ENCODE data around the gene GATA2.

DNA sequence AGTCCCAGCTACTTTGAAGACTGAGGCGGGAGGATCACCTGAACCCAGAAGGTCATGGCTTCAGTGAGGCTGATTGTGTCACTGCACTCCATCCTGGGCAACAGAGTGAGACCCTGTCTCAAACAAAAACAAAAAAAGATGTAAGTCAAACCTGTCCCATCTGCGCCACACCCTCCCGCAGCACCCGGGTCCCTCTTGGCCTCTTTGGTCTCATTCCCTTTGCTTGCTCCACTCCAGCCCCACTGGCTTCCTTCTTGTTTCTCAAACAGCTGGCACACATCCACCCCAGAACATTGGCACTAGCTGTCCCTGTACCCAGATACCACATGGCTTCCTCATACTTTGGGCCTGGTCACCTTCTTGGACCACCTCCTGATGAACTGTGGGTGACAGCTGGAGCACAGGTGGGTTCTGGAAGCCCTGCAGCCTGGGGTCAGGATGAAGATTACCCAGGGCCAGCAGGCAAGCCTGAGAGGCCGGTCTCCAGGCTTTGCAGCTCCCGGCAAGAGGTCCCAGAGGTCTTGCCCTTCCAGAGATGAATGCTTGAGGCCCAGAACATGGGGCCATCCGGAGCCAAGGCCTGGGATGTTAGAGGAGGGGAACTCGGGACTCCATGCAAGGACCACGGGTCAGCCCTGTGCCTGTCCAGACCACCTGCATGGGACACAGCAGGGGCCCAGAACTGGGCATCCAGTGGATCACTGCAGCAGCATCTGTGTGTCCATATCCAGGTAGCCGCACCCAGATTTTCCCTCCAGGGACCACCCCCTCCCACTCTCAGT is 10.9 kb upstream of the GATA2 start:
- TF ChIP-seq, protein P1, sequence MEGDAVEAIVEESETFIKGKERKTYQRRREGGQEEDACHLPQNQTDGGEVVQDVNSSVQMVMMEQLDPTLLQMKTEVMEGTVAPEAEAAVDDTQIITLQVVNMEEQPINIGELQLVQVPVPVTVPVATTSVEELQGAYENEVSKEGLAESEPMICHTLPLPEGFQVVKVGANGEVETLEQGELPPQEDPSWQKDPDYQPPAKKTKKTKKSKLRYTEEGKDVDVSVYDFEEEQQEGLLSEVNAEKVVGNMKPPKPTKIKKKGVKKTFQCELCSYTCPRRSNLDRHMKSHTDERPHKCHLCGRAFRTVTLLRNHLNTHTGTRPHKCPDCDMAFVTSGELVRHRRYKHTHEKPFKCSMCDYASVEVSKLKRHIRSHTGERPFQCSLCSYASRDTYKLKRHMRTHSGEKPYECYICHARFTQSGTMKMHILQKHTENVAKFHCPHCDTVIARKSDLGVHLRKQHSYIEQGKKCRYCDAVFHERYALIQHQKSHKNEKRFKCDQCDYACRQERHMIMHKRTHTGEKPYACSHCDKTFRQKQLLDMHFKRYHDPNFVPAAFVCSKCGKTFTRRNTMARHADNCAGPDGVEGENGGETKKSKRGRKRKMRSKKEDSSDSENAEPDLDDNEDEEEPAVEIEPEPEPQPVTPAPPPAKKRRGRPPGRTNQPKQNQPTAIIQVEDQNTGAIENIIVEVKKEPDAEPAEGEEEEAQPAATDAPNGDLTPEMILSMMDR (IDR thresholded peaks at IDR 0.05; ENCODE audit: control extremely low read depth in 1 of 3, insufficient read depth in 1 of 3, low read depth in 1 of 3, low read length in 3 of 3): no peak
- TF ChIP-seq MAFK (IDR thresholded peaks at IDR 0.05; ENCODE audit: low read depth, low read length) (no peak), CHD2 (IDR thresholded peaks at IDR 0.05; ENCODE audit: low read length) (no peak), POLR2A (IDR thresholded peaks at IDR 0.05; ENCODE audit: control extremely low read depth in 1 of 2, low read depth in 2 of 2, low read length in 2 of 2) (no peak), EZH2 (IDR thresholded peaks at IDR 0.05; ENCODE audit: low read depth, low read length, severe bottlenecking) (no peak), POLR2AphosphoS5 (IDR thresholded peaks at IDR 0.05; ENCODE audit: low read depth, low read length) (no peak)
- TF ChIP-seq, protein P2, sequence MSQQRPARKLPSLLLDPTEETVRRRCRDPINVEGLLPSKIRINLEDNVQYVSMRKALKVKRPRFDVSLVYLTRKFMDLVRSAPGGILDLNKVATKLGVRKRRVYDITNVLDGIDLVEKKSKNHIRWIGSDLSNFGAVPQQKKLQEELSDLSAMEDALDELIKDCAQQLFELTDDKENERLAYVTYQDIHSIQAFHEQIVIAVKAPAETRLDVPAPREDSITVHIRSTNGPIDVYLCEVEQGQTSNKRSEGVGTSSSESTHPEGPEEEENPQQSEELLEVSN (IDR thresholded peaks at IDR 0.05): no peak
